ENCODE measurements around the gene LAD1. TPM values are rescaled to one million over a fixed set of nuclear protein-coding genes. Genes with fewer than 3 reads are reported as not detected.

Gene LAD1
- total RNA-seq (2021; ENCODE audit: unreplicated experiment) (0.10 TPM), Bru-seq, nascent RNA (percentile 14 among the genes with signal in this experiment), BruChase-seq, experiment 1, labeled RNA remaining after a 2-hour chase (percentile 10 among the genes with signal in this experiment), BruChase-seq, experiment 2, labeled RNA remaining after a 6-hour chase (percentile 16 among the genes with signal in this experiment)
- polyA plus RNA-seq (2012; ENCODE audit: insufficient read length): not detected
- long read RNA-seq: 0 reads

DNA sequence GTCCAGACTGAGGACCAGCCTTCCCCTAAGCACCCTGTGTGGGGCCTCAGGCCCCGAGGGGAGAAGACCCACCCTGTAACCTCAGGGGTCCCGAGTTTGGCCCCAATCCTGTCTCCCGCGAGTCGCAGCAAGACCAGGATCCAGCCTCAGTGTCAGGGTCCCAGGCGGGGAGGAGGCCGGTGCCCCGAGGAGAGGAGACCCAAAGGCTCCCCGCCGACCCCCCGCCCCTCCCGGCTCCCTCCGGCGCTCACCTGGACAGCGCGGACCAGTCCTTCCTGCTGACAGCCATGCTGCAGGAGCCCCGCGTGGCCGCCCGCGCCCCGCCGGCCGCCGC lies at the start of gene LAD1:
TSS of gene LAD1 (minus strand) at position 307 of the 334 bp plus-strand sequence. CDS start at position 289, 18 bp downstream.
- DNase-seq (ENCODE audit: low read depth, low spot score): no peak
- peak within 1 kb of the TSS in 1 of 2 experiments; percentile 11; a peak in 1 of 4 replicates for H3K4me3 ChIP-seq (ENCODE audit: low read depth in 2 of 2, low read length in 2 of 2)
- ATAC-seq: no peak
- H3K36me3 ChIP-seq (ENCODE audit: control insufficient read depth, insufficient read depth, low read length): 0 out of 2 replicates have a peak, but pooled peaks cover 2% of the 10 kb centered on the region
- H3K9me3 ChIP-seq (ENCODE audit: control insufficient read depth, insufficient read depth, low read depth, low read length): no peaks in the 10 kb centered on the region
- POLR2A ChIA-PET: no interaction called here
- no peak within 1 kb of the TSS for H3K27ac ChIP-seq (ENCODE audit: low read length)
- H3K27me3 ChIP-seq (ENCODE audit: control insufficient read depth, insufficient read depth, low read length): peaks cover 5% of the 10 kb centered on the region; the same call in 1 of the 2 replicates
- no peaks in the 10 kb centered on the region for H3K4me1 ChIP-seq (ENCODE audit: control insufficient read depth, insufficient read depth, low read length)
- no TSS peak for BruUV-seq (replicated peaks)
- CTCF ChIA-PET: no interaction called here
- intact Hi-C loops (cut with micrococcal nuclease; ENCODE audit: unreplicated experiment): no loop called here
- in situ Hi-C loops (cut with HindIII; ENCODE audit: low pct_unique_long_range_greater_than_20kb, low sequenced_read_pairs): no loop called here
- no peak for TF ChIP-seq TCF7L2 (IDR thresholded peaks at IDR 0.05; ENCODE audit: low read depth, low read length)
- TF ChIP-seq POLR2AphosphoS5 (IDR thresholded peaks at IDR 0.05; ENCODE audit: low read depth, low read length): no peak
- TF ChIP-seq SIN3A (IDR thresholded peaks at IDR 0.05; ENCODE audit: borderline replicate concordance, insufficient read depth, low read depth, low read length): no peak
- TF ChIP-seq, protein P1, sequence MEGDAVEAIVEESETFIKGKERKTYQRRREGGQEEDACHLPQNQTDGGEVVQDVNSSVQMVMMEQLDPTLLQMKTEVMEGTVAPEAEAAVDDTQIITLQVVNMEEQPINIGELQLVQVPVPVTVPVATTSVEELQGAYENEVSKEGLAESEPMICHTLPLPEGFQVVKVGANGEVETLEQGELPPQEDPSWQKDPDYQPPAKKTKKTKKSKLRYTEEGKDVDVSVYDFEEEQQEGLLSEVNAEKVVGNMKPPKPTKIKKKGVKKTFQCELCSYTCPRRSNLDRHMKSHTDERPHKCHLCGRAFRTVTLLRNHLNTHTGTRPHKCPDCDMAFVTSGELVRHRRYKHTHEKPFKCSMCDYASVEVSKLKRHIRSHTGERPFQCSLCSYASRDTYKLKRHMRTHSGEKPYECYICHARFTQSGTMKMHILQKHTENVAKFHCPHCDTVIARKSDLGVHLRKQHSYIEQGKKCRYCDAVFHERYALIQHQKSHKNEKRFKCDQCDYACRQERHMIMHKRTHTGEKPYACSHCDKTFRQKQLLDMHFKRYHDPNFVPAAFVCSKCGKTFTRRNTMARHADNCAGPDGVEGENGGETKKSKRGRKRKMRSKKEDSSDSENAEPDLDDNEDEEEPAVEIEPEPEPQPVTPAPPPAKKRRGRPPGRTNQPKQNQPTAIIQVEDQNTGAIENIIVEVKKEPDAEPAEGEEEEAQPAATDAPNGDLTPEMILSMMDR (IDR thresholded peaks at IDR 0.05): no peak
- no peak for TF ChIP-seq REST (IDR thresholded peaks at IDR 0.05; ENCODE audit: insufficient read depth in 1 of 2, low read depth in 2 of 2, low read length in 1 of 2)

DNA sequence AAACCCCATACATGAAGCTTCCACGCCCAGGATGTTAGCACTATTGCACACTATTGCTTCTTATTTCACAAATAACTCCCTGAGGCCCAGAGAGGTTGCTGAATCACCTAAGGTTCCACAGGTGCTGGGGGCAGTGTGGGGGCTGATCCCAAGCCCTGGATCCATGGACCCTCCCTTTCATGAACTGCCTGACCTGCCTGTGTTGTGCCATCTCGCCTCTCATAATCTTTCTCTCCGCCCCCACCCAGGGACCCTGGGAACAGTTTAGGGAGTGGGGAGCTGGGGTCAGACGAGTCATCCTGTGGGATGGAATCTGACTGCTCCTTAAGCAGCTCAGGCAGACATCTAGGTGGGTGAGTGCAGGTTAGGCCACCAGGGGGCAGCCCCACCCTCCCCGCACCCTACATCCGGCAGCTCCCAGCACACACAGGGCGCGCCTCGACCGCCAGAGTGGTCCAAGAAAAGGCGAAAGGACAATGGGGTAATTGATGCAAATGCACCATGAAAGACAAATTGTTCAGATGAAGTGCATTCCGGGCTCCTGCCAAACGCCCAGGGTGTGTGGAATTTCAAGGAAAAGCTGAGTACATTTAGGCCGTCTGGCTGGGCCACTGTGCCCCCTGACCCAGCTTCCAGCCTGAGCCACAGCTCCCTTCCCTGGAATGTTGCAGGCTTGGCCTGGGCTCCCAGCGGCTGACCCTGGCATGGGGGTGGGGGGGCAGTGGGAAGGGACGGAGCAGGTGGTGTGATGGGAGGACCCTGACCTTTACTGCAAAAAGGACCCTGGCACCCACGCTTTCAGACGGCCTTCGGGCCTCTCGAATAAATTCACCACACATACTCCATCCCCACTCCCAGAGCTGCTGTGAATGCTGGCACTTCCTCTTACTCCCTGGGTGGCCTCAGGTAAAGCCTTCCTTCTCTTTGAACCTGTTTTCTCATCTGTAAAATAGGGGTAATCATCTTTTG lies 49.1 kb upstream of the LAD1 start:
- Histone ChIP-seq H3K4me1 (ENCODE audit: control insufficient read depth, insufficient read depth, low read length) (peaks cover 6% of the 10 kb centered on the region), H3K27ac (ENCODE audit: low read length) (no peak overlapping the region), H3K9me3 (ENCODE audit: control insufficient read depth, insufficient read depth, low read depth, low read length) (no peaks in the 10 kb centered on the region), H3K36me3 (ENCODE audit: control insufficient read depth, insufficient read depth, low read length) (no peaks in the 10 kb centered on the region), H3K4me3 (ENCODE audit: low read depth in 2 of 2, low read length in 2 of 2) (no peak overlapping the region), H3K27me3 (ENCODE audit: control insufficient read depth, insufficient read depth, low read length) (no peaks in the 10 kb centered on the region)
- intact Hi-C loops (cut with micrococcal nuclease; ENCODE audit: unreplicated experiment) (loop anchor here (1.0 kb wide), 1 partner anchor 64 kb away; no protein-coding TSS in a partner anchor), in situ Hi-C loops (cut with HindIII; ENCODE audit: low pct_unique_long_range_greater_than_20kb, low sequenced_read_pairs) (no loop called here)
- TF ChIP-seq, protein P1 (IDR thresholded peaks at IDR 0.05): peak; percentile 95
- no peak for TF ChIP-seq TCF7L2 (IDR thresholded peaks at IDR 0.05; ENCODE audit: low read depth, low read length)
- ChIA-PET CTCF (interaction anchor here (0.6 to 2.8 kb wide), 16 partner anchors 9 to 1405 kb away, joined by 3 to 25 read pairs (median 4); no protein-coding TSS in a partner anchor), POLR2A (no interaction called here)
- DNase-seq (ENCODE audit: low read depth, low spot score) (no peak), ATAC-seq (peak; percentile 98)
- no TSS peak for BruUV-seq (replicated peaks)
